Measurements from ENCODE around the gene ADCY10.

Gene ADCY10

GRCh38 chr1:167913895-167914496 is at the start of gene ADCY10:
Gene ADCY10, minus strand, starts transcription at chr1:167914134. Its CDS starts 8,994 bp downstream, at chr1:167905140.
- Histone ChIP-seq H3F3A (ENCODE audit: insufficient read depth, low read length) (no peaks in the 10 kb centered on the region), H3K4me1 (ENCODE audit: insufficient read depth, low read length, severe bottlenecking) (no peaks in the 10 kb centered on the region), H3K79me2 (ENCODE audit: insufficient read depth, low read length) (no peaks in the 10 kb centered on the region), H3K36me3 (ENCODE audit: insufficient read depth, low read length) (peaks cover 17% of the 10 kb centered on the region; the same call in 1 of the 2 replicates), H3K9me3 (ENCODE audit: low read length) (peaks cover 9% of the 10 kb centered on the region; the same call in 1 of the 2 replicates), H3K9me2 (ENCODE audit: low read depth, low read length) (no peaks in the 10 kb centered on the region), H3K4me2 (ENCODE audit: low read length) (no peak within 1 kb of the TSS), H3K27me3 (ENCODE audit: insufficient read depth, low read length) (no peaks in the 10 kb centered on the region), H3K4me3 (ENCODE audit: low read depth, low read length, poor library complexity, severe bottlenecking) (no peak within 1 kb of the TSS), H3K9ac (ENCODE audit: low read length) (no peak within 1 kb of the TSS), H3K27ac (ENCODE audit: low read depth, low read length, poor library complexity, severe bottlenecking) (no peak within 1 kb of the TSS), H2AFZ (ENCODE audit: low read length) (no peak within 1 kb of the TSS), H4K20me1 (ENCODE audit: insufficient read depth, low read length) (no peaks in the 10 kb centered on the region)
- TF ChIP-seq EZH2 (IDR thresholded peaks at IDR 0.05; ENCODE audit: borderline replicate concordance, low read length) (no peak), CTCF (IDR thresholded peaks at IDR 0.05; ENCODE audit: low read length) (no peak)

- H4K20me1 ChIP-seq (ENCODE audit: insufficient read depth, low read length) = no peaks in the 10 kb centered on the region
- no peak overlapping the region for H3K9ac ChIP-seq (ENCODE audit: low read length)
- no peak overlapping the region for H2AFZ ChIP-seq (ENCODE audit: low read length)
- no peaks in the 10 kb centered on the region for H3K27me3 ChIP-seq (ENCODE audit: insufficient read depth, low read length)
- H3K4me1 ChIP-seq (ENCODE audit: insufficient read depth, low read length, severe bottlenecking) = no peaks in the 10 kb centered on the region
- H3K9me2 ChIP-seq (ENCODE audit: low read depth, low read length) = no peaks in the 10 kb centered on the region
- peaks cover 12% of the 10 kb centered on the region; the same call in 1 of the 2 replicates for H3K79me2 ChIP-seq (ENCODE audit: insufficient read depth, low read length)
- H3K4me2 ChIP-seq (ENCODE audit: low read length) = no peak overlapping the region
- no peaks in the 10 kb centered on the region for H3F3A ChIP-seq (ENCODE audit: insufficient read depth, low read length)
- peaks cover 41% of the 10 kb centered on the region for H3K36me3 ChIP-seq (ENCODE audit: insufficient read depth, low read length)
- H3K9me3 ChIP-seq (ENCODE audit: low read length) = no peaks in the 10 kb centered on the region; the same call in 1 of the 2 replicates
- no peak overlapping the region for H3K4me3 ChIP-seq (ENCODE audit: low read depth, low read length, poor library complexity, severe bottlenecking)
- TF ChIP-seq CTCF (IDR thresholded peaks at IDR 0.05; ENCODE audit: low read length) (no peak), EZH2 (IDR thresholded peaks at IDR 0.05; ENCODE audit: borderline replicate concordance, low read length) (no peak)
- H3K27ac ChIP-seq (ENCODE audit: low read depth, low read length, poor library complexity, severe bottlenecking) = no peak overlapping the region
These were observed 43.8 kb upstream of the ADCY10 start for GRCh38 chr1:167957710-167958109.

GRCh38 chr1:167955915-167956314 is 42.0 kb upstream of the ADCY10 start:
- Histone ChIP-seq H3K9me2 (ENCODE audit: low read depth, low read length) (no peaks in the 10 kb centered on the region), H3K4me2 (ENCODE audit: low read length) (no peak overlapping the region), H3K9me3 (ENCODE audit: low read length) (no peaks in the 10 kb centered on the region; the same call in 1 of the 2 replicates), H4K20me1 (ENCODE audit: insufficient read depth, low read length) (no peaks in the 10 kb centered on the region), H3K79me2 (ENCODE audit: insufficient read depth, low read length) (0 out of 2 replicates have a peak, but pooled peaks cover 7% of the 10 kb centered on the region), H3K4me3 (ENCODE audit: low read depth, low read length, poor library complexity, severe bottlenecking) (no peak overlapping the region), H3K36me3 (ENCODE audit: insufficient read depth, low read length) (peaks cover 42% of the 10 kb centered on the region), H3K9ac (ENCODE audit: low read length) (no peak overlapping the region), H2AFZ (ENCODE audit: low read length) (no peak overlapping the region), H3K27me3 (ENCODE audit: insufficient read depth, low read length) (no peaks in the 10 kb centered on the region), H3K27ac (ENCODE audit: low read depth, low read length, poor library complexity, severe bottlenecking) (no peak overlapping the region), H3F3A (ENCODE audit: insufficient read depth, low read length) (no peaks in the 10 kb centered on the region), H3K4me1 (ENCODE audit: insufficient read depth, low read length, severe bottlenecking) (no peaks in the 10 kb centered on the region)
- no peak for TF ChIP-seq EZH2 (IDR thresholded peaks at IDR 0.05; ENCODE audit: borderline replicate concordance, low read length)
- no peak for TF ChIP-seq CTCF (IDR thresholded peaks at IDR 0.05; ENCODE audit: low read length)

Data from OCI-LY1 (cell line).